Hepatocyte (in vitro differentiated cells): ENCODE data around the gene SND1.

Experiments
- EZH2phosphoT487 ChIP-seq: fragments of 200-600 bp; sonication (generic); IDR thresholded peaks from one replicate; pipeline ENCODE4 v1.6.1; 2018; ENCODE audit warnings: antibody characterized with exemption, mild to moderate bottlenecking, low read depth, moderate library complexity; ENCODE audit not compliant: unreplicated experiment, severe bottlenecking
- TF ChIP-seq, protein P1 (sequence below): fragments of 200-600 bp; sonication (generic); IDR thresholded peaks from 2 replicates; pipeline ENCODE4 v1.5.1; 2016; ENCODE audit warnings: antibody characterized with exemption, mild to moderate bottlenecking; ENCODE audit not compliant: poor library complexity

- TF ChIP-seq, protein P1, sequence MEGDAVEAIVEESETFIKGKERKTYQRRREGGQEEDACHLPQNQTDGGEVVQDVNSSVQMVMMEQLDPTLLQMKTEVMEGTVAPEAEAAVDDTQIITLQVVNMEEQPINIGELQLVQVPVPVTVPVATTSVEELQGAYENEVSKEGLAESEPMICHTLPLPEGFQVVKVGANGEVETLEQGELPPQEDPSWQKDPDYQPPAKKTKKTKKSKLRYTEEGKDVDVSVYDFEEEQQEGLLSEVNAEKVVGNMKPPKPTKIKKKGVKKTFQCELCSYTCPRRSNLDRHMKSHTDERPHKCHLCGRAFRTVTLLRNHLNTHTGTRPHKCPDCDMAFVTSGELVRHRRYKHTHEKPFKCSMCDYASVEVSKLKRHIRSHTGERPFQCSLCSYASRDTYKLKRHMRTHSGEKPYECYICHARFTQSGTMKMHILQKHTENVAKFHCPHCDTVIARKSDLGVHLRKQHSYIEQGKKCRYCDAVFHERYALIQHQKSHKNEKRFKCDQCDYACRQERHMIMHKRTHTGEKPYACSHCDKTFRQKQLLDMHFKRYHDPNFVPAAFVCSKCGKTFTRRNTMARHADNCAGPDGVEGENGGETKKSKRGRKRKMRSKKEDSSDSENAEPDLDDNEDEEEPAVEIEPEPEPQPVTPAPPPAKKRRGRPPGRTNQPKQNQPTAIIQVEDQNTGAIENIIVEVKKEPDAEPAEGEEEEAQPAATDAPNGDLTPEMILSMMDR: no peak
- TF ChIP-seq EZH2phosphoT487: no peak
Measured at GRCh38 chr7:127612263-127612662, 39.7 kb upstream of the SND1 start.
